Stimulated activated naive CD8-positive, alpha-beta T cell treated with anti-CD3 and anti-CD28 coated beads, Interleukin-15, amount 100 ng/mL, for 72 hours (primary cell): Measurements from ENCODE around the gene CCDC171.
"Not testable (repeated sequence)": the region's sequence is repeated elsewhere in the genome, so short reads cannot be mapped to it uniquely, and the experiment has no call there.

Experiments
- ATAC-seq: fragments of 150-1000 bp; cut with Tn5 transposase; 2 replicates; pipeline ENCODE4 v1.10.0; 2021; ENCODE audit warnings: mild to moderate bottlenecking, moderate library complexity
- DNase-seq, 2 donors: peaks; one replicate each; pipeline ENCODE4 v3.0.0; 2021 to 2022
- H3K27ac Mint-ChIP-seq, 2 donors: one replicate each; pipeline ENCODE4 v1.8.0; 2022; ENCODE audit warnings: mild to moderate bottlenecking in 2 of 2, mixed read lengths in 2 of 2, moderate library complexity in 2 of 2
- H3K27me3 Mint-ChIP-seq: one replicate; pipeline ENCODE4 v1.8.0; 2022; ENCODE audit warnings: mixed read lengths
- H3K4me1 Mint-ChIP-seq: one replicate; pipeline ENCODE4 v1.8.0; 2022; ENCODE audit warnings: mild to moderate bottlenecking, mixed read lengths
- H3K4me3 Mint-ChIP-seq, 2 donors: one replicate each; pipeline ENCODE4 v1.8.0; 2022; ENCODE audit warnings: mild to moderate bottlenecking in 2 of 2, mixed read lengths in 2 of 2, moderate library complexity in 1 of 2
- H3K9me3 Mint-ChIP-seq, 2 donors: one replicate each; pipeline ENCODE4 v1.8.0; 2022; ENCODE audit warnings: mixed read lengths in 2 of 2

Gene CCDC171

DNA sequence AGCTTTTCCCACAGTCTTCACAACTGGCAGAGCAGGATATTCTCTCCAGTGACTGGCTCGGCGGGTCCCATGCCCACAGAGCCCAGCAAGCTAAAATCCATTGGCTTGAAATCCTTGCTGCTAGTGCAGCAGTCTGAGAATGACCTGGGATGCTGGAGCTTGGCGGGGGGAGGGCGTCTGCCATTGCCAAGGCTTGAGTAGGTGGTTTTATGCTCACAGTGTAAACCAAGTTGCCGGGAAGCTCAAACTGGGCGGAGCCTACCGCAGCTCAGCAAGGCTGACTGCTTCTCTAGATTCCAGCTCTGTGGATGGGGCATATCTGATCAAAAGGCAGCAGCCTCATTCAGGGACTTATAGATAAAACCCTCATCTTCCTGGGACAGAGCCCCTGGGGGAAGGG lies 194.1 kb downstream of the CCDC171 start:
- H3K4me3 Mint-ChIP-seq, result no peak overlapping the region
- H3K4me1 Mint-ChIP-seq, result no peaks in the 10 kb centered on the region
- H3K27me3 Mint-ChIP-seq, result no peaks in the 10 kb centered on the region
- H3K9me3 Mint-ChIP-seq, result peaks cover 13 to 25% of the 10 kb centered on the region in 2 donors
- ATAC-seq (no peak), DNase-seq (no peak)
- H3K27ac Mint-ChIP-seq, result no peak overlapping the region

DNA sequence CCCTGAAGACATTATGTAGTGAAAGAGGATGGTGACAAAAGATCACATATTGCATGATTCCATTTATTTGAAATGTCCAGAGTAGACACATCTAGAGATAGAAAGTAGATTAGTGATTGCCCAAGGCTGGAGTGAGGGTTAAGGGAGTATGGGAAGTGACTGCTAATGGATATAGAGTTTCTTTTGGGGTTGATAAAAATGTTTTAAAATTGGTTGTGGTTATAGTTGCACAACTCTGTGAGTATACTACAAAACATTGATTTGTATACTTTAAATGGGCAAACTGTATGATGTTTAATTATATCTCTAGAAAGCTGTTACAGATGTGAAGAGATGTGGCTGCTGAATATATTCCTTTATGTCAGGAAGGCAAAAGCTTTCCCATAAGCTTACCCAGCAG lies 202.8 kb downstream of the CCDC171 start:
- no peak overlapping the region for H3K27ac Mint-ChIP-seq
- H3K4me1 Mint-ChIP-seq, result no peaks in the 10 kb centered on the region
- no peak overlapping the region for H3K4me3 Mint-ChIP-seq
- peaks cover 0 to 11% of the 10 kb centered on the region in 2 donors for H3K9me3 Mint-ChIP-seq
- DNase-seq (no peak), ATAC-seq (no peak)
- H3K27me3 Mint-ChIP-seq, result no peaks in the 10 kb centered on the region

DNA sequence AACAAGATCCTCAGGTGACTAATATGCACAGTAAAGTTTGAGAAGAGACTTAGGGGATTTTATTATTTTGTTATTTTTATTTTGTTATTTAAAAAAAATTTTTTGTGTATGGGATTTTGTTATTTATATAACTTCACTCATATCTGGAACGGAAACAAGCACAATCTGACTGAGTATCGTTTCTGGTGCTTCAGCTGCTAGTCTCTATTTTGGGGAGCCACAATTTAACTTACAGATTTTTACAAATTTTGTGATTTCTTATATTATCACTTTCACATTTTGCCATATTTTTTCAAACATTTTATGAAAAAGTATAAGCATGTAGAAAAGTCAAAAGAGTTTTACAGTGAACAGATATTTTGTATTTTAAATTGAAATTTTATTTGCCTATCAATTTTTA lies 208.7 kb downstream of the CCDC171 start:
- H3K27me3 Mint-ChIP-seq, result no peaks in the 10 kb centered on the region
- DNase-seq (no peak), ATAC-seq (no peak)
- no peak overlapping the region for H3K4me3 Mint-ChIP-seq
- peaks cover 0 to 10% of the 10 kb centered on the region in 2 donors for H3K9me3 Mint-ChIP-seq
- no peak overlapping the region for H3K27ac Mint-ChIP-seq
- H3K4me1 Mint-ChIP-seq, result no peaks in the 10 kb centered on the region

DNA sequence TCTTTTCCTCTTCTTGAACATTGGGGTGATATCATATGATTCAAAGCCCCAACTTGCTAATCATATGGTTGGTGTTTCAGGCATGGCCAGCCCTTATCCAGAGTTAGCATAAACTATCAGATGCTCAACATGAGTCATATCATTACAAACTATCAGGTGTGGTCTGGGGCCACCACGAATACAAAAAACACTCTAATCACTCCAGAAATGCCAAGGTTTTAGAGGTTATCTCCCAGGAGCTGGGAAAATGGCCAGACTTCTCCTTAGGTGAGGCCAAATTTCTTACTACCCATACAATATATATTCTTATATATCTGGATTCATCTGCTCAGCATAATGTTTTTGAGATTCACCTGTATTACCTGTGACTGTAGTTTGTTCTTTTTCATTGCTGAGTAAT lies 210.5 kb downstream of the CCDC171 start:
- no peak overlapping the region for H3K27ac Mint-ChIP-seq
- no peaks in the 10 kb centered on the region for H3K27me3 Mint-ChIP-seq
- H3K9me3 Mint-ChIP-seq, result no peaks in the 10 kb centered on the region
- no peak for DNase-seq
- H3K4me1 Mint-ChIP-seq, result no peaks in the 10 kb centered on the region
- no peak overlapping the region for H3K4me3 Mint-ChIP-seq
- ATAC-seq, result no peak

DNA sequence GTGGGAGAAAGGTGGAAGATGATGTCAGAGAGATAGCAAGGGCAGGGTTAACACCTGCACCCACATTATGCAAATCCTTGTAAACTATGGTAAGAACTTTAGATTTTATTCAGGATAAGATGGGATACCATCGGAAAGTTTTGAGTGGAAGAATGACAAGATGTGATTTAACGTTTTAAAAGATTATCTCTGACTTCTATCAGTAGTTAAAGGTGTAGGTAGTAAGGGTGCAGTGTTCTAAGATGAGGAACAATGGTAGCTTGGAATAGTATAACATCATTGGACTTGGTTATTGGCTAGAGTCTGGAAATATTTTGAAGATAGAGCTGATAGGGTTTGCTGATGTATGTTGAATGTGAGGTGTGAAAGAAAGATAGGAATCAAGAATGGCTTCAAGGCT lies 211.3 kb downstream of the CCDC171 start:
- no peak overlapping the region for H3K27ac Mint-ChIP-seq
- no peaks in the 10 kb centered on the region for H3K4me1 Mint-ChIP-seq
- DNase-seq, result no peak
- no peaks in the 10 kb centered on the region for H3K27me3 Mint-ChIP-seq
- no peak for ATAC-seq
- no peak overlapping the region for H3K4me3 Mint-ChIP-seq
- H3K9me3 Mint-ChIP-seq, result no peaks in the 10 kb centered on the region

GRCh38 chr9:15769547-15769946 lies 216.7 kb downstream of the CCDC171 start:
- H3K9me3 Mint-ChIP-seq, result no peaks in the 10 kb centered on the region
- no peaks in the 10 kb centered on the region for H3K4me1 Mint-ChIP-seq
- no peak for ATAC-seq
- H3K27ac Mint-ChIP-seq, result no peak overlapping the region
- no peak for DNase-seq
- no peak overlapping the region for H3K4me3 Mint-ChIP-seq
- no peaks in the 10 kb centered on the region for H3K27me3 Mint-ChIP-seq

GRCh38 chr9:15778861-15779260 lies 226.0 kb downstream of the CCDC171 start:
- DNase-seq, result no peak
- Mint-ChIP-seq H3K27ac (no peak overlapping the region), H3K9me3 (no peaks in the 10 kb centered on the region), H3K4me3 (no peak overlapping the region), H3K4me1 (no peaks in the 10 kb centered on the region), H3K27me3 (no peaks in the 10 kb centered on the region)
- ATAC-seq, result no peak

GRCh38 chr9:15782106-15782505 lies 229.3 kb downstream of the CCDC171 start:
- DNase-seq (no peak), ATAC-seq (no peak)
- Mint-ChIP-seq H3K4me3 (no peak overlapping the region), H3K4me1 (no peaks in the 10 kb centered on the region), H3K27ac (no peak overlapping the region), H3K27me3 (no peaks in the 10 kb centered on the region), H3K9me3 (no peaks in the 10 kb centered on the region)

- no peak overlapping the region for H3K27ac Mint-ChIP-seq
- no peaks in the 10 kb centered on the region for H3K27me3 Mint-ChIP-seq
- H3K4me1 Mint-ChIP-seq, result no peaks in the 10 kb centered on the region
- H3K4me3 Mint-ChIP-seq, result no peak overlapping the region
- DNase-seq, result no peak
- ATAC-seq, result no peak
- no peaks in the 10 kb centered on the region for H3K9me3 Mint-ChIP-seq
These were observed 232.7 kb downstream of the CCDC171 start for GRCh38 chr9:15785584-15785983.

- no peak for DNase-seq
- H3K4me1 Mint-ChIP-seq, result no peaks in the 10 kb centered on the region
These were observed 233.8 kb downstream of the CCDC171 start for GRCh38 chr9:15786616-15787015.

DNA sequence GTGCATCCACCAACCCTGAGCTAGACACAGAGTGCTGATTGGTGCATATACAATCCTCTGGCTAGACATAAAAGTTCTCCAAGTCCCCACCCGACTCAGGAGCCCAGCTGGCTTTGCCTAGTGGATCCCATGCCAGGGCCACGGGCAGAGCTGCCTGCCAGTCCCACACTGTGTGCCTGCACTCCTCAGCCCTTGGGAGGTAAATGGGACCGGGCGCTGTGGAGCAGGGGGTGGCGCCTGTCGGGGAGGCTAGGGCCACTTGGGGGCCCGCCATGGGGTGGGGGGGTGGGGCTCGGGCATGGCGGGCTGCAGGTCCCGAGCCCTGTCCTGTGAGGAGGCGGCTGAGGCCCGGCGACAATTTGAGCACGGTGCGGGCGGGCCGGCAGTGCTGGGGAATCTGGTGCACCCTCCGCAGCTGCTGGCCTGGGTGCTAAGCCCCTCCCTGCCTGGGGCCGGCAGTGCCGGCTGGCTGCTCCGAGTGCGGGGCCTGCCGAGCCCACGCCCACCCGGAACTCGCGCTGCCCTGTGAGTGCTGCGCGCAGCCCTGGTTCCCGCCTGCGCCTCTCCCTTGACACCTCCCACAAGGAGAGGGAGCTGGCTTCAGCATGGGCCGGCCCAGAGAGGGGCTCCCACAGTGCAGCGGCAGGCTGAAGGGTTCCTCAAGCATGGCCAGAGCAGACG lies 257.5 kb downstream of the CCDC171 start:
- not testable (repeated sequence) for H3K27ac Mint-ChIP-seq, H3K4me1 Mint-ChIP-seq, H3K27me3 Mint-ChIP-seq, DNase-seq, H3K4me3 Mint-ChIP-seq
- H3K9me3 Mint-ChIP-seq, result peaks cover 21 to 28% of the 10 kb centered on the region in 2 donors
- peak; percentile 45 for ATAC-seq

More at GRCh38 chr9:15786616-15787015, 233.8 kb downstream of the CCDC171 start:
- Mint-ChIP-seq H3K9me3 (peaks cover 0 to under 1% of the 10 kb centered on the region in 2 donors), H3K4me3 (no peak overlapping the region), H3K27me3 (no peaks in the 10 kb centered on the region), H3K27ac (no peak overlapping the region)
- ATAC-seq, result no peak

DNA sequence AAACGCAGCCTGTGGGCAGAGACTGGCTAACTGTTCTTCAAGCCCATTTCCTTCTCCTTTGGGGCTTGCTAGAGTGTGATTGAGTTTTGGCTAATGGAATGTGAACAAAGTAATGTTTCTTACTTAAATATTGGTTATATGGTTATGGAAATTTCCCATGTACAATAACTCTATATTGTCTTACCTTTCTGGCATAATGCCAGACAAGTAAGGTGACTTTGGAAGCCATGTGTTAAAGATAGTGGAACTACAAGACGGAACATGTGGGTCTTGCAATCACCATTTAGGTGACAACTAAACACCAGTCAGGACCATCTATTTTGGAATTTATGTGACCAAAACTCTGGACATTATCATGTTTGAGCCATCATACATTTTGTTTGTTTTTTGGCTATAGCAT lies 260.2 kb downstream of the CCDC171 start:
- Mint-ChIP-seq H3K27ac (no peak overlapping the region), H3K27me3 (no peaks in the 10 kb centered on the region), H3K4me1 (no peaks in the 10 kb centered on the region), H3K9me3 (peaks cover 7 to 8% of the 10 kb centered on the region in 2 donors), H3K4me3 (no peak overlapping the region)
- no peak for ATAC-seq
- DNase-seq, result no peak

DNA sequence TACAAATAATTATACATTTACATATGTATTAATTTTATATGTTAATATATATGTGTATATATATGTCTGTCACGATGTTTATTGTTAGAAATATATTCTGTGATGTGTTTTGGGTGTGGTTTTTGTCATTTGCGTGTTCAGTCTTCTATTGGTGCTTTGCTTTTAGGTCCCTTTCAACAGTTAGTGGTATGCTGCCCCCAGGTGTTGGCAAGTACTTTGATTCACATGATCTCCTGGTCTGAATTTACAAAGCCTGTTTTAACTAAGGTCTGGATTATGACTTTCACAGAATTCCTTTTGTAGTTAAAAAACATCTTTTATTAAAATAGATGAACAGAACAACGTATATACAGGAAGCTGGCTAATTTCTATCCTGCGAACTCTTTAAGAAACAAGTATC lies 271.5 kb downstream of the CCDC171 start:
- H3K9me3 Mint-ChIP-seq, result no peaks in the 10 kb centered on the region
- DNase-seq, result no peak
- ATAC-seq, result no peak
- H3K27me3 Mint-ChIP-seq, result no peaks in the 10 kb centered on the region
- no peak overlapping the region for H3K4me3 Mint-ChIP-seq
- no peaks in the 10 kb centered on the region for H3K4me1 Mint-ChIP-seq
- H3K27ac Mint-ChIP-seq, result no peak overlapping the region

DNA sequence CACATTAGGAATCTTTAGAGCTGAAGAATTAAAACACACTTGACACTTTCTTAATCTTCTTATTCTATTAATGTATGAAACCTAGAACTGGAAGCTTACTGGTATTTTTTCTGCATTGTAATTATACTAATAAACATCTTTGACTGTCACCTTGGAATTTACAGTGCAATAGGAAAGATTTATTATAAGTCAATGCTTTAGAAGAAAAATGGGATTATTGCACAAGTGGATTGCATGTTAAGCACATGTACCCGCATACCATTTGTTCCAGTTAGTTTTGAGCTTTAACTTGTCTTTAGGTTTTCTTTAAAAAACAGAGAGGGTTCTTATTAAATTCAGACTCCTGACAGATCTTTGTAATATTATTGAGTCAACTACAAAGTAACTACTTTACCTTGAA lies 278.5 kb downstream of the CCDC171 start:
- no peaks in the 10 kb centered on the region for H3K4me1 Mint-ChIP-seq
- no peak for DNase-seq
- no peak overlapping the region for H3K27ac Mint-ChIP-seq
- ATAC-seq, result no peak
- no peaks in the 10 kb centered on the region for H3K9me3 Mint-ChIP-seq
- H3K4me3 Mint-ChIP-seq, result no peak overlapping the region
- H3K27me3 Mint-ChIP-seq, result no peaks in the 10 kb centered on the region

DNA sequence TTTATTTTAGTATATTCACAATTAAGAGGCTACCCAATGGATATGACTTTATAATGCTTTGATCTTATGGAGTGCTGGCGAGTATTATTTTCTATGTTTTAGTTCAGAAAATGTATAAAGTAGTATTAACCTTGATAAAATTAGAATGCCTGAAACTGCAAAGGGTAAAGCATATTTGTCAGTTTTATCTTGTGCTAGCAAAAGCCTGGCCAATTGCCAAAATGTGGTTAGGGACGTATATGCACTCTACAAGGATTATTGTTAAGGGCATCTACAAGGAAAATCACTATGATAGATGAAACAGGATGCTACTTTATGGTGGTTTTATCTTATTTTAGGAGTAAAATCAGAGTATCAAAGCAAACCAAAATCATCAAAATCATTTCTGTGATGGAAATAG lies 281.7 kb downstream of the CCDC171 start:
- ATAC-seq (no peak), DNase-seq (no peak)
- H3K4me3 Mint-ChIP-seq, result no peak overlapping the region
- H3K27ac Mint-ChIP-seq, result no peak overlapping the region
- H3K9me3 Mint-ChIP-seq, result no peaks in the 10 kb centered on the region
- no peaks in the 10 kb centered on the region for H3K4me1 Mint-ChIP-seq
- no peaks in the 10 kb centered on the region for H3K27me3 Mint-ChIP-seq

- DNase-seq, result peak in 1 of 2 donors; percentile 22
- no peaks in the 10 kb centered on the region for H3K9me3 Mint-ChIP-seq
These were observed 284.3 kb downstream of the CCDC171 start for GRCh38 chr9:15837079-15837679.

DNA sequence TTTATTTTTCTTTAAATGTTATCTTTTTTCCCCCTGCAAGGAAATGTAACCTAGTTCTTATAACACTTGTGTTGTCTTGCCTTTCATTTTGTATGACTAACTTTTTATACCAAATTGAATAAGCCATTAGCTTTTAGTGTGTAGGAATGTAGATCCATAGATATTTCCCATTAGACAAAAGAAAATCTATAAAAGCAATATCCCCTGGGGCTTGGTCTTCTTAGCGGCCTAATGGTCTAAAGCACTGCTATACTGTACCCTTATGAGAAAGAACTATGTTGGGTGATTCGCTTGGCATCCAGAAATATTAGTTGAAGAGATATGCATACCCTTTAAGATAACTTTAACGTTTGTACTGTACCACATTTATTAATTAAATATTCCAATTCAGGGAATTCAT lies 289.2 kb downstream of the CCDC171 start:
- DNase-seq (no peak), ATAC-seq (no peak)
- no peak overlapping the region for H3K27ac Mint-ChIP-seq
- no peaks in the 10 kb centered on the region for H3K4me1 Mint-ChIP-seq
- no peaks in the 10 kb centered on the region for H3K9me3 Mint-ChIP-seq
- H3K4me3 Mint-ChIP-seq, result no peak overlapping the region
- no peaks in the 10 kb centered on the region for H3K27me3 Mint-ChIP-seq

More at GRCh38 chr9:15837079-15837679, 284.3 kb downstream of the CCDC171 start:
- H3K27ac Mint-ChIP-seq, result no peak overlapping the region
- no peaks in the 10 kb centered on the region for H3K4me1 Mint-ChIP-seq
- H3K4me3 Mint-ChIP-seq, result no peak overlapping the region
- H3K27me3 Mint-ChIP-seq, result no peaks in the 10 kb centered on the region
- no peak for ATAC-seq
